GM21619 (cell line): ENCODE measurements around the gene IL21R.
"Not testable (repeated sequence)": the region's sequence is repeated elsewhere in the genome, so short reads cannot be mapped to it uniquely, and the experiment has no call there.

ENCODE experiments used
- ATAC-seq: cut with Tn5 transposase; IDR thresholded peaks from one replicate; pipeline ENCODE4 v1.9.1; 2021; ENCODE audit not compliant: unreplicated experiment

Gene IL21R

DNA sequence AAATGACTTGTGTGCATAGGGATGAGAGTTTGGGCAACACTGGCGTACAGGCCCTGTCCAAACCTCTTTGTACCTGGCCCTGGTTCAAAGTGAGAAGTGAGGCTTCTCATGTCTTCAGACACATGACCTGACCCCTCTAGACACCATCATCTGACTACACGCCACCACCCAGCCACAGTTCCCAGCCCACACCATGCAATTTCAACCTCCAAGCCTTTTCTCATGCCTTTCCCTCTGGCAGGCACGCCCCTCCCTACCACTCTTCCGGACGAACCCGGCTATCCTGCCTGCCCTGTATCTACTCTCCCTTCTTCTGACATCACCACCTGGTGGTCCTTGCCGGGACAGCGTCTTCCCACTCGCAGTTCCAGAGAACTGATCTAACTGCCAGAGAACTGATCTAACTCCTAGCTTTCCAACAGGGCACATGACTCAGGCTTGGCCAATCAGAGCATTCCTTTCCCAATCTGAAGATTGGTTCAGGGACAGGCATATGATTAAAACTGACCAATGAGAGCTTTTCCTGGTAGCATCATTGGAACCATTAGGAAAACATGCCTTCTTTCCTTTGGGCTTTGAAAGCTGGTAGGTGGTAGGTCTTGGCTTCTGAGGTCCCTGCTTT lies 27.1 kb upstream of the IL21R start:
- peak; percentile 44 for ATAC-seq

DNA sequence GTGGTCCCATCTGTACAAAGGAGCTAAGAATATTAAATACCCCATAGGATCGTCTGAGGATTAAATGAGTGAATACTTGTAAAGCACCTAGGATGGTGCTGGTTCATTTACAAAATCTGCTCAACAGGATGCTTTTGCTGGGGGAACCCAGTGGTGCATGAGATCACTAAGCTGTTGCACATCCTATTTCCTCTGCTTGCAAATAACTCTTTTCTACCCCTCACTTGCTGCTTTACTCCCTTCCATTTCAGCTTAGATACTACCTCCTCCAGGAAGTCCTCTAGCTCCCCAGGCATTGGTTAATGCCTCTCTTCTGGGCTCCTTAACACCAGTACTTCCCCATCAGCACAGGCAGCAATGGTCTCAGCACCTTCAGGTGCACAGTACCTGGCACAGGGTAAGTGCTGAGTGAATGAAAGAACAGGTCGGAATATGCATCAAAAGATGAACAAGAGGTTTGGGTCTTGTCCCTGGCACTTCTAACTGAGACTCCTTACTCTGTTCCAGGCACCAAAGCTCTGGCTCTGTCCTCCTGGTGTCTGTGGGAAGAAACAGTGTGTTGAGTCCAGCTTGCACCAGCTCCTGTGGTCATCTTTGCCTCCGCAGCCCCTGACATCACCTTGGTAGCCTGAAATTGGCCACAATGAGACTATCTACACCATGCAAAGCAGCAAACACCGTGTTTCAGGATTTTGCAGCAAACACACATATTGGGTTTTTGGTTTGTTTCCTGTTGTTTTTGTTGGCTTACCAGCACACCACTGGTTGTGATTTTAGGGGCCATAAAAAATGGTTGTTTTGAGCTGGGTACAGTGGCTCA lies 24.1 kb upstream of the IL21R start:
- ATAC-seq: no peak

DNA sequence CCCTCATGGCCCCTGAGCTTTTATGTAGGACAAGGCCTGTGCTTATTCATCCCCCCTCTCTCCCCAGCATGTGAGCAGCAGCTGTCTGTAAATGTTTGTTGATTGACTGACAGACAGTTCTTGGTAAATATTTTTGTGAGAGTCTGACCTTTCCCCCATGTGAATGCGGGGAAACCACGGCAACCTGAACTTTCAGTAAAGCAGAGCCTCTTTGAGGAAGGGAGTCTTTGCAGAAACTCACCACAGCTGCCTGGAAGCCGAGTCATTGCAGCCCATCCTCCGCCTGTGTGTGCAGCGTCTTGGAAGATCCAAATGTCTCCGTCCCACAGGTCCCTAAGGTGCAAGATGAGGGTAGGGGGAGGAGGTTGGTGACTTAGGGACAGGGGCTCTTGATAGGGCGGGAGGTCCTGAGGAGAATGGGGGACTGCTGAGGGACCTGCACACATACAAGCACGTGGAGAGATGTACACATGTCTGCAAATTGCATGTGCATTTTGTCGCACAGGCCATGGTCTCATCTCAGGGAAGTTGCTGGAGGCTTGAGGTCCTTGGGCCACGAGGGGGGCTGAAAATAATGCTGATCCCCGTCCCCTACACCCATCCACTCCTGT lies 23.0 kb upstream of the IL21R start:
- ATAC-seq: no peak

DNA sequence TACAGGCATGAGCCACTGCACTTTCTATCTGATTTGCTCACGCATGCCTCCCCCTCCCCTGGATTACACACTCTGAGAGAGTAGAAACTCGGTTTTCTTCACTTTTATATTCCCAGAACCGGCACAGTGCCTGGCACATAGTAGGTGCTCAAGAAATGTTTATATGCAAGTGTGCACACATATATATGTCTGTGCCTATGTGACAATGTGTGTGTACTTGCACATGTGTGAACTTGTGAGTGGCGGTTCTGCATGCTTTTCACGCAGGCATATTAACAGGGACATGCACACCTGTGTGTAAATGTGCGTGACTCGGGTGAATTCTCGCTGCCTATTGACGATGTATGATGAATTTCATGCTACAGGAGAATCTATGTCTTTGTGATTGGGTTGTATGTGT lies 22.1 kb upstream of the IL21R start:
- no peak for ATAC-seq

DNA sequence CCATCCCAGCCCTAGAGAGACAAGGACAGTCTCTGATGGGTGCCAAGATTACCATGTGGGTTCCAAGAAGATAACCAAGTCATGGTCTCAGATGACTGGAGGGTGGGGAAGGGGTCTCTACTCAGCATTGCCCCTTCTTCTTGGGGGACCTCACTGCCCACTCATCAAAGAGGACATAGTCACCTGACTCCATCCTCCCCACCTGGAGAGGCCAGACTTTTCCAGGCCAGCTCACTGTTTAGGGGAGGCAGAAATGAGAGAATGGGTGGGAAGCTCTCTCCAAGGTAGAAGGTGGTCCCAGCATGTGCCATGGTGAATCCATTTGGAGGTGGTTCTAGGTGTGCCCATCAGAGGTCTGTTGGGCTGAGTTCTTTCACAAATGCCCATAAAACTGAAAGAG lies 20.7 kb upstream of the IL21R start:
- ATAC-seq: no peak

DNA sequence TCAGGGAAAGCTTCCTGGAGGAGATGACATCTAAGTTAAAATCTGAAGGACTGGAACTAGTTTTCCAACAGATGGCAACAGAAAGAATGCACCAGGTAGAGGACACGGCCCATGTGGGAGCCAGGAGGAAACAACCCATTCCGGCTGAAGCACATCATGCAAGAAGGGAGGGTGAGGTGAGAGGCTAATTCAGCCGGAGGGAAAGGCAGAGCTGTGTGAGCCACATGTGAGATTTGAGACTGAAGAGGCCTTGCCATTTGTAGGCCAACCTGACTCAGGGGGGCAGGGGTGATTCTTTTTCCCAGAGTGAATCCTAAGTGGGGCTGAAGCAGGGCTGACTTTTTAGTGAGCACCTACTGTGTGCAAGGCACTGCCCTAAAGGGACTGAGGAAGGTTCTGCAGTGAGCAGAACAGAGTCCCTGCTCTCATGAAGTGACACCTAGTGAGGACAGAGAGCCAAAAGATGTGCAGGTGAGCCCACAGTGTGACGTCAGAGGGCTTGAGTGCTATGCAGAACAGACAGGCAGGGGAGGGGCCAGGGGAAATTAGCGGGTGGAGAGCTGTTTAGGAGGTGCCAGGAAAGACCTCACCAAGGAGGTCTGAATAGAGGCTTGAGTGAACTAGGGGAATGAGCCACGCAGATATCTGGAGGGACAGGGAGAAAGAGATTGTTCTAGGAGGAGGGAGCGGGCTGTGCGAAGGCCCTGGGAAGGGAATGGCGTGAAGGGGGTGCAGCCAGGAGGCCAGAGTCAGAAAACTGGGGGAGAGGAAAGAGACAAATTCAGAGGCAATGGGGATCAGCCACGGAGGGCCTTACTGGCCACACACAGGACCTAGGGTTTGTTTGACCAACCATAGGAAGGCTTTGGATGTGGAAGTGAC lies 19.8 kb upstream of the IL21R start:
- no peak for ATAC-seq

DNA sequence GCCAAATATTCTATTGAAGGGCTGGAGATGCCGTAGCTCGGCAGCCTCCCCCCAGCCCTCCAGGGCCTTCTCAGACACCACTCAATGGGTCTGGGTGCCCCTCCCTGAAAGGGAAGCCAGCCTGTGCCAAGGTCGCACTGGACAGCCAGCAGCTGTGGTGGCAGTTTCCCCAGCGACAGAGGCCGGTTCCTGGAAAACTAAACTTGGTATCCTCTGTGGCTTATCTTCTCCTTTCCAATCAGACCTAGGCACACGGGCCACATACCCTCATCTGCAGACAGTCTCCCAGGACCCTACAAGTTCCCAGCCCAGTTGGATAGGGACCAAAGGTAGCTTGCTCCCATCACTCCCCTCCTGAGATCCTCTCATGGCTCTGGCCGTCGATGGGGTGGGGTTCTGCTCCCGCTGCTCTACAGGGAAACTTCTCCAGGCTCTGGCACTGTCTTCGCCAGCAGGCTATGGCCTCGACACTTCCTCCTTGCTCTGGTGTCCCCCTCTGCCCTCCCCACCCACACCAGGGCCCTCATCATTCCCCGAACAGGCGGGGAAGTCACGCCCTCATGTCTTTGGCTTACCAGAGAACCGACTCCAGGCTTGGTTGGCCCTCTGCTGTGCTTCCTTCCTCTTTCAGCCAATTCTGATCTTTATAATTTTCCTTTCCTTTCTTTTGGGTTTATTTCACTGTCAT lies 18.3 kb upstream of the IL21R start:
- ATAC-seq: no peak

DNA sequence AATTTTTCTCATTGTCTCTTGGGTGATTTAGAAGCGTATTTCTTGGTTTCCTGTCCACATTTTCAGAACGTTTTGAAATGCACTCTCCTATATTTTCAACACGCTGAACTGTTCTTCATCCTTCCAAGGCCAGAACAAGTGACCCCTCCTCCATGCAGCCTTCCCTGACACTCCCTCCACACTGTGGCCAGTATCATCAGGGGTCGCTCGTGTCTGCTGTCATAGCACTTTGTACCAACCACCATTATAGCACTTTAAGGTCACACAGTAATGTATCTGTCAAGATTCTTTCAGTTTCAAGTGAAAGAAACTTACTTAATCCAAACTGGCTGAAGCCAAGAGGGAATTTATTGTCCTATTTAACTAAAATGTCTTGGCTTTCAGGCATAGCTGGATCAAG lies 17.5 kb upstream of the IL21R start:
- no peak for ATAC-seq

DNA sequence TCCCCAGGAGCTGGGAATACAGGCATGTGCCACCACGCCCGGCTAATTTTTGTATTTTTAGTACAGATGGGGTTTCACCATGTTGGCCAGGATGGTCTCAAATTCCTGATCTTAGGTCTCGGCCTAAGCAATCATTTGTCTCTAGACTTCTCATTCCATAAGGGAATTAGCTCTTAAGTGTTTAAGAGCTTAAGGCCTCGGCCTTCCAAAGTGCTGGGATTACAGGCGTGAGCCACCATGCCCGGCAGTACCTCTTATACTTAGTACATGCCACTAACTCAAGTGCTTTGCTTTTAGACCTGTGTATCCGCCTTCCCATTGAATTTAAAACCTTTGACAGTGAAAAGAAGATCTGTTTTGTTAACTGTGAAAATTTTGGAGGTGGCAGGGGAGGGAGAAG lies 16.6 kb upstream of the IL21R start:
- ATAC-seq: no peak

DNA sequence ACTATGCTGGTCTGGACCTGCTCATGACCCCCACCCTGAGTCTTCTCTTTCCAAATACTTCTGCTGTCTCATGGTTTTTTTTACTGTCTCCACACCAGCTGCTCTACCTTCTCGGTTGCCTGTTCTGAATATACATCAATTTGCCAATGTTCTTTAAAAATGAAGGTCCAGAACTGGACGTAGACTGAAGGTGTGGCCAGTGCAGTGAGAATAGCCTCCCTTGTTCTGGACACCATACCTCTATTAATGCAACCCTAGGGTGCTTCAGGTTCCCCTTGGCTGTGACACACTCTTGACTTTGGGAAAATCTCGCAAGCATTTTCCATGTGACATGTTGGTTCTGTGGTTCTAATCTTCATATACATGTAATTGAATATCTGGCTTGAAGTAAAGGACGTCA lies 15.3 kb upstream of the IL21R start:
- no peak for ATAC-seq

DNA sequence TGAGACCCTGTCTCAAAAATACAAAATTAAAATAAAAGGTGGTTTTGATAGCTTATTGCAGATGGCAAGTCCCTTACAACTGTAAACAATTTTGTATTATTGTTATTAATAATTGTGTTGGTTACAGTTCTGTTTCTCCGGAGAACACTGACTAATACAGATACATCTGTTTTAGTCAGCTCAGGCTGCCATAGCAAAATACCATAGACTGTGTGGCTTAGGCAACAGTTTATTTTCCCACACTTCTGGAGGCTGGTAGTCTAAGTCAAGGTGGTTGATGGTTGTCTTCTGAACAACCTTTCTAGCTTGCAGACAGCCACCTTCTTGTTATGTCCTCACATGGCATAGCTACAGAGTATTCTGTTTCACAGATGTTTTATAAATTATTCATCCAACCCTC lies 14.2 kb upstream of the IL21R start:
- ATAC-seq: peak; percentile 88

DNA sequence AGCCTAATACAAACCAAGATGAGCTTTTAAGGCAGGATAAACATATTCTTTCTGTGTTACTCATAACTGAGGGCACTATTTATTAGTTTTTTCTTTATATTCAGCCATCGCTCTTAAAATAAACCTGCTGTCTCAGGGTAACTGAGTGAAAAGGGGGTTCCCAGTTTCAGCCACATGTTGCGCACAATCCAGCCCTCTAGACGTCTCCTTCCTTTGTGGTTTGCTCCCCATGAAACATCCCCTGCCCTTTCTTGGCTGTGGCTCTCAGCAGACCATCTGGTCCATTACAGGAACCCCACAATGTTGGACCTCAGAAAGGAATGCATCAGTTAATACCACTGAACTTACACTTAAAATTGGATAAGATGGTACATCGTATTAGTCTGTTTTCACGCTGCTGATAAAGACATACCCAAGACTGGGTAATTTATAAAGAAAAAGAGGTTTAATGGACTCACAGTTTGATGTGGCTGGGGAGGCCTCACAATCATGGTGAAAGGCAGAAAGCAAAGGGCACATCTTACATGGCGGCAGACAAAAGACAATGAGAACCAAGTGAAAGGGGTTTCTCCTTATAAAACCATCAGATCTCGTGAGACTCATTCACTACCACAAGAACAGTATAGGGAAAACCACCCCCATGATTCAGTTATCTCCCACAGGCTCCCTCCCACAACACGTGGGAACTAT lies 12.6 kb upstream of the IL21R start:
- ATAC-seq: no peak

DNA sequence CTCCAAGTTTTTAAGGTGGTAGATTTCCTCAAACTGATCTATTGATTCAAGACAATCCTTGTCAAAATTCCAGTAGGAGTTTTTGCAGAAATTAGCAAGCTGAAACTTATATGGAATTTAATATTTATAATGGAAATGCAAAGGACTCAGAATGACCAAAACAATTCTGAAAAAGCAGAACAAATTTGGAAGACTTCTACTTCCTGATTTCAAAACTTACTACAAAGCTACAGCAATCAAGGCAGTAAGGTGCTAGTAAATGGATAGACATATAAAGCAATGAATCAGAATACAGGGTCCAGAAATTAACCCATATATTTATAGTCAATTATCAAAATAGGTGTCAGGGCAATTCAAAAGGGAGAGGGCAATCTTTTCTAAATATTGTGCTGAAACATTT lies 11.8 kb upstream of the IL21R start:
- ATAC-seq: no peak

DNA sequence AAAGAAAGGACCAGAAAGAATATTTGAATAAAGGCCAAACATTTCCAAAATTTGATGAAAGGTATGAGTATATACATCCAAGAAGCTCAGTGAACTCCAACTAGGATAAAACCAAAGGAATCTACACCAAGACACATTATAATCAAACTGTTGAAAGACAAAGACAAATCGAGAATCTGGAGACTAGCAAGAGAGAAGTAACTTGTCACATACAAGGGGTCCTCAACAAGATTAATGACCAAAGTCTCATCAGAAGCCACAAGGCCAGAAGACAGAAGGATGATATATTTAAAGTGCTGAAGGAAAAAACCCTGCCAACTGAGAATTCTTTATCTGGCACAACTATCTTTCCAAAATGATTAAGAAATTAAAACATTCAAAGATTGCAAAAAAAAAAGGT lies 9.3 kb upstream of the IL21R start:
- ATAC-seq: no peak

DNA sequence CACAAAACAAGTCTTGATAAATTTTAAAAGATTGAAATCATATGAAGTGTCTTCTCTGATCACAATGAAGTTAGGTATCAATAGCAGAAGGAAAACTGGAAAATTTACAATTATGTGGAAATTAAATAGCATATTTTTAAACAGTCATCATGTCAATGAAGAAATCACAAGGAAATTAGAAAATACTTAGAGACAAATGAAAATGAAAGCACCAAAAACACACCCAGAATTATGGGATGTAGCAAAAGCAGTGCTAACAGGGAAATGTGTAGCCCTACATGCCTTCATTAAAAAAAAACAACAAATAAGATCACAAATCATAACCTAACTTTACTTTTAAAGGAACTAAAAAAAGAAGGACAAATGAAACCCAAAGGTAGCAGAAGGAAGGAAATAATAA lies 7.5 kb upstream of the IL21R start:
- ATAC-seq: no peak

DNA sequence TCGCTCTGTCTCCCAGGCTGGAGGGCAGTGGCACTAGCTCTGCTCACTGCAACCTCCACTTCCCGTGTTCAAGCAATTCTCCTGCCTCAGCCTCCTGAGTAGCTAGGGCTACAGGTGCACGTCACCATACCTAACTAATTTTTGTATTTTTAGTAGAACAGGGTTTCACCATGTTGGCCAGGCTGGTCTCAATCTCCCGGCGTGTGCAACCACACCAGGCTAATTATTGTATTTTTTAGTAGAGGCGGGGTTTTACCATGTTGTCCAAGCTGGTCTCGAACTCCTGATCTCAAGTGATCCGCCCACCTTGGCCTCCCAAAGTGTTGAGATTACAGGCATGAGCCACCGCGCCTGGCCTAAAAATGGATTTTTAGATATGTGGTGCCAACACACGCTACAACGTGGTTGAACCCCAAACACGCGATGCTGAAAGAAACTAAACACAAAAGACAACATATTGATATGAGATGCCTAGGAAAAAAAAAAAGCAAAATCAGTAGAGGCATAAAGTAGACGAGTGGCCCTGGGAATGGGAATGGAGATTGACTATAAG lies 3.6 kb upstream of the IL21R start:
- not testable (repeated sequence) for ATAC-seq

DNA sequence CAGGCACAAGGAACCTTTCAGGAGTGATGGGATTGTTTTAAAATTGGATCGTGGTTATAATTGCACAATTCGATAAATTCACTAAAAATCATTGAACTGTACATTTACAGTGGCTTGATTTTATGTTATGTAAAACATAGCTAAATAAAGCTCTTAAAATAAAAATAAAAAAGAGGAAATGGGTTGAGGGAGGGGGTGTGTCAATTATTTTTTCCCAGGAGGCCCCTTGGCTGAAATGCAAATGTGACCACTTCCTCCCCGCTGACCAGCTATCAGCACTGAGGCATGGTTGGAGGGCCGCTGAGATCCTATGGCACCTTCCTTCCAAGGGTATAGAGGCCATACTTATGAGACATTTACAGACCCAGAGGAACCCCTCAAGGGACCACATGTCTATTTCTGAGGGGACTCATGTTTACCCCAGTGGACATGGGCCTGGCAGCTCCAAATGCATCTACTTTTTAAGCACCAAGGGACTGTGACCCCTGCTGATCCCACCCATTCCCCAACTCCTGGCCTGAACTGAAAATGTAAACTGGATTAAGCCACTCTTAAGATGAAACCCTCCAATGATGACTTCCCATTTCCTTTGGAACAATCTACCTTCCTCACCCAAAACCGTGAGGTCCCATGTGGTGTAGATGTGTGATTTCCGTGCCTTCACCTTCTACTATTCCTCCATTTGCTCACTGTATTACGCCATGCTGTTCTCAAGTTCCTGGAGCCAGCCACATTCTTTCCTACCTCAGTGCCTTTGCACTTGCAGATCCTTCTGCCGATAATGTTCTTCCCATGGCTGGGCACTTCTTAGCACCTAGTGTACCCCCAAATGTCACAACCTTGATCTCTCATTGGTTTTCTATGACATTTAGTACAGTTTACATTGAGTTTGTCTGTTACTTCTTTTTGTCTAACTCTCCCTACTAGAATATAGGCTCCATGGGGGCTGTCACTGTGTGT lies 2.8 kb upstream of the IL21R start:
- ATAC-seq: peak; percentile 27

DNA sequence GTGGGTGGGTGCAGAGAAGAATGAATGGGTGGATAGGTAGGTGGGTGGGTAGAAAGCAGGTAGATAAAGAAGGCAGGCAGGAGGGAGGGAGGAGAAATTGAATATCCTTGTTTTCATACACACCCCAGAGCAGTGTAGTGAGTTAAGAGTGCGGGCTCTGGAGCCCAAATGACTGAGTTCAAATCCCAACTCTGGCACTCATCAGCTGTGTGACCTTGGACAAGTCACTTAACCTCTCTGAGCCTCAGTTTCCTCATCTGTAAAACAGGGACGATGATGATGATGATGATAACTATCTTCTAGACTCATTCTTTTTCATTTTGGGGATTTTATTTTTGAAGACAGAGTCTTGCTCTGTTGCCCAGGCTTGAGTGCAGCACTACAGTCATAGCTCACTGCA lies 2.0 kb upstream of the IL21R start:
- ATAC-seq: no peak
